ENCODE data around the gene FASN.

Gene FASN

DNA sequence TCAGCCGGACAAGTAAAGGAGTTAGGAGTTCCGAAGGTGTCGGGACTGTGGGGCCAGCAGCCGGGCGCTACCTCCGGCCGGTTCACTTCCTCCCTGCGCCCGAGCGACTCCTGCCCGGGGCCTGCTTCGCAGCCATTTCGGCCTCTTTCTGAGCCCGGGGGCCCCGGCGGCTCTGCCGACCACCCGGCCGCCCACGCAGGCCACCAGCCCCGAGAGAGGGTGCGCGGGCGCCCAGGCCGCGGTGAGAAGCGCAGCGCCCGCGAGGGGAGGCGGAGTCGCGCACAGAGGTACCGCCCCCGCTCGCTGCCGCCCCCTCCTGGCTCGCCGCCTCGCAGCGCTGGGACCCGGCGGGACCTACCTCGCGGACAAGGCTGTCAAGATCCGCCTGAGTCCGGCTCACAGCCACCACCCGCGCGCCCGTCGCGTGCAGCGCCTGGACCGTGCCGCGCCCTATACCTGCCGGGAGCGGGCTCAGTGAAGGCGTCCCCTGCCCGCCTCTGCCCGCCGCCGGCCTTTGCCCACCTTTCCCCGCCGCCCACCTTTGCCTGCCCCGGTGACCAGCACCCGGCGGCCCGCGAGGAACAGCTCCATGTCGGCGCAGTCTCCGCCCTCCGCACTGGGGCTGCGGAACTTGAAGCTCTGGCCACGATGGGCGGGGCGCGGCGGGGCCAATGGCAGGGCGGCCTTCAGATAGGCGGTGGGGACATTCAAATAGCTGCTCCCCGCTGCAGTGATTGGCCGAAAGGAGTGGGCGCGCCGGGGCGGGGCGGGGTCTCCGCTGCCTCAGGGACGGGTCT is 60.7 kb downstream of the FASN start, which contains the start of gene DCXR:
TSS of gene DCXR (minus strand) at position 606 of the 797 bp plus-strand sequence. CDS start at position 591, 15 bp downstream.
- DNase-seq: peak; percentile 90

- DNase-seq: no peak
Observed at GRCh38 chr17:82036634-82037091, 61.4 kb downstream of the FASN start.

DNA sequence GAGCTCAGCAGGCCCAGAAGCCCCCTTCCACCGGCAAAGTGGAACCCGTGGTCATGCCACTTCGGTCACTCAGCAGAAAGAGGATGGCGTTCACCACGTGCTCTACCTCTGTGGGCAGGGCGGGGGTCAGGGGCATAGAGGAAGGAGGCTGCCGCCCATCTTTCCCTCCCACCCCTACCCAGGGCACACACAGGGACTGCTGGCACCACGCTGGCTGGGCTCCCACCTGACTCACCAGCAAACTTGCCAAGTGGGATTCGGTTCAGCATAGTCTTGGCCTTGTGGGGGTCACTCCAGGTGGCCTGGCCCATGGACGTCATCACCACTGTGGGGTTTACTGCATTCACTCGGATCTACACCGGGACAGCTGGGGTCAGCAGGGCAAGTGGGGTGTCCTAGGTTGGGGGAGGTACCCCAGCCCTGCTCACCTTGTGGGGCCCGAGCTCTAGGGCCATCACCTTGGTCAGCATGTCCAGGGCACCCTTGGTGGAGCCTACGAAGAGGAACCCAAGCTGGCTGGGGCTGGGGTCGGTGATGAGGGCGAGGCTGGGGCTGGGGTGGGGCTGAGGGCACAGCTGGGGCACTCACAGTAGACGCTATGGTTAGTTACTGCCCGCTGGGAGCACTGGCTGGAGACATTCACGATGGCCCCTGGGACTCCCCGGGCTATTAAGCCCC is 61.9 kb downstream of the FASN start:
- no peak for DNase-seq

DNA sequence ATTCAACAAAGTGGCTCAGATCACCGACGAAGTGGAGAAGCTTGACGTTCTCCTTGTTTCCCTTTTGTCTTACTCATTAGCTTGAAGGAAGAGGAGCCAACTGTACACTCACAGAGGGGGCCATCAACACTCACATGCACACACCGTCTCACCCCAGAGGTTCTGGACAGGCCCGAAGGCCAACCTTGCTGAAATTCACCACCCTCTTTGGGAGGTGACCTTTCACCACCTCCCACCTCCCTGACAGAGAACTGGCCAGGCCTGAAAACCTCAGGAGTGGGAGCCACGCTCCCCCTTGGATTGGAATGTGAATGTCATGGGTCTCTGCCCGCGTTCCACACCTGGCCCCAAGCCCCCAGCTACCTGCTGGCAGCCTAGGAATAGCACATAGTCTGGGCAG is 62.5 kb downstream of the FASN start:
- DNase-seq: no peak

DNA sequence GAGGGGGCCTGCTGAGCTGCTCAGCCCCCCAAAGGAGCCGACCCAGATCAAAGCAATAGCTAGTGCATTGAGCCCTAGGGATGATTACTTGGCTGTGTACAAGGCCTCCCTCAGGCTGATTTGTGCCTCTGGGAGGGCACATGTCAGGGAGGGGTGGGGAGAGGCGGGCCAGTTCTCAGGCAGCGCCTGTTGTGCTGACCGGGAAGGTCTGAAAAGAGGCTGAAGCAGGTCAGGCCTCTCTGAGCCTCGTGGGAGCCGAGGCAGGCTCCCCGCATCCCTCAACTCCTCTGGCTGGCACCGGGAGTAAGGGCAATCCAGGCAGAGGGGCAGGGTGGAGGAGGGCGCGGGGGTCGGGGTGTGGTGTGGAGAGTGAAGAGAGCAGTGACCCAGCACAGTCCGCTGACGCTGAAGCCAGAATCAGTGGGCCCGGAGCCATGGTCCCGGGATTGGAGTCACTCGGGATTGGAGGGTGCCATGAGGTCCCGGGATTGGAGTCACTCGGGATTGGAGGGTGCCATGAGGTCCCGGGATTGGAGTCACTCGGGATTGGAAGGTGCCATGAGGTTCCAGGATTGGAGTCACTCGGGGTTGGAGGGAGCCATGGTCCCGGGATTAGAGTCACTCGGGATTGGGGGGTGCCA is 63.5 kb downstream of the FASN start:
- DNase-seq: no peak

- no peak for DNase-seq
Observed at GRCh38 chr17:82033359-82034085, 64.5 kb downstream of the FASN start.

- DNase-seq: peak; percentile 34 to 42
Observed at GRCh38 chr17:82031885-82032627, 66.0 kb downstream of the FASN start.

- no peak for DNase-seq
Observed at GRCh38 chr17:82031303-82031884, 66.6 kb downstream of the FASN start, which contains the start of gene RAC3. Gene RAC3, plus strand, starts transcription at chr17:82031678. Its CDS starts 84 bp downstream, at chr17:82031762.

GRCh38 chr17:82030470-82031302 is 67.3 kb downstream of the FASN start:
- DNase-seq: peak; percentile 76 to 78

- DNase-seq: no peak
Observed at GRCh38 chr17:82029990-82030469, 68.0 kb downstream of the FASN start.

GRCh38 chr17:82029391-82029790 is 68.6 kb downstream of the FASN start:
- no peak for DNase-seq

GRCh38 chr17:82028966-82029365 is 69.1 kb downstream of the FASN start:
- no peak for DNase-seq
